Measurements from ENCODE around the gene TAF9B. TPM values are rescaled to one million over a fixed set of nuclear protein-coding genes. Genes with fewer than 3 reads are reported as not detected.
"Not testable (repeated sequence)": the region's sequence is repeated elsewhere in the genome, so short reads cannot be mapped to it uniquely, and the experiment has no call there.

The TAF9B gene
- total and polyA plus RNA-seq, 9 donors, result 14.3 to 26.9 (median 18.3) TPM

- no peak for DNase-seq
- 41 to 68% (median 55%) methylated on average over 1 of the region's 1 CpG for WGBS, 3 donors
These were observed 26.0 kb upstream of the TAF9B start for GRCh38 chrX:78165425-78165824.

GRCh38 chrX:78163175-78163574 lies 23.7 kb upstream of the TAF9B start:
- 70 to 84% (median 72%) methylated on average over 4 of the region's 4 CpGs for WGBS, 3 donors
- H3K4me3 ChIP-seq; H3K4me1 ChIP-seq (ENCODE audit: insufficient read depth); DNase-seq; H3K36me3 ChIP-seq; H3K27me3 ChIP-seq; H3K9me3 ChIP-seq; H3K27ac ChIP-seq; intact Hi-C loops (cut with DNase I): not testable (repeated sequence)

More at GRCh38 chrX:78165425-78165824, 26.0 kb upstream of the TAF9B start:
- H3K4me3 ChIP-seq, result no peak overlapping the region
- no peak overlapping the region for H3K27ac ChIP-seq
- H3K27me3 ChIP-seq, result no peaks in the 10 kb centered on the region
- intact Hi-C loops (cut with DNase I), result no loop called here
- no peaks in the 10 kb centered on the region for H3K4me1 ChIP-seq (ENCODE audit: insufficient read depth)
- H3K36me3 ChIP-seq, result no peaks in the 10 kb centered on the region
- no peaks in the 10 kb centered on the region for H3K9me3 ChIP-seq
- TF ChIP-seq, protein P1, sequence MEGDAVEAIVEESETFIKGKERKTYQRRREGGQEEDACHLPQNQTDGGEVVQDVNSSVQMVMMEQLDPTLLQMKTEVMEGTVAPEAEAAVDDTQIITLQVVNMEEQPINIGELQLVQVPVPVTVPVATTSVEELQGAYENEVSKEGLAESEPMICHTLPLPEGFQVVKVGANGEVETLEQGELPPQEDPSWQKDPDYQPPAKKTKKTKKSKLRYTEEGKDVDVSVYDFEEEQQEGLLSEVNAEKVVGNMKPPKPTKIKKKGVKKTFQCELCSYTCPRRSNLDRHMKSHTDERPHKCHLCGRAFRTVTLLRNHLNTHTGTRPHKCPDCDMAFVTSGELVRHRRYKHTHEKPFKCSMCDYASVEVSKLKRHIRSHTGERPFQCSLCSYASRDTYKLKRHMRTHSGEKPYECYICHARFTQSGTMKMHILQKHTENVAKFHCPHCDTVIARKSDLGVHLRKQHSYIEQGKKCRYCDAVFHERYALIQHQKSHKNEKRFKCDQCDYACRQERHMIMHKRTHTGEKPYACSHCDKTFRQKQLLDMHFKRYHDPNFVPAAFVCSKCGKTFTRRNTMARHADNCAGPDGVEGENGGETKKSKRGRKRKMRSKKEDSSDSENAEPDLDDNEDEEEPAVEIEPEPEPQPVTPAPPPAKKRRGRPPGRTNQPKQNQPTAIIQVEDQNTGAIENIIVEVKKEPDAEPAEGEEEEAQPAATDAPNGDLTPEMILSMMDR (IDR thresholded peaks at IDR 0.05), result no peak
- no peak for TF ChIP-seq EP300 (IDR thresholded peaks at IDR 0.05)
- TF ChIP-seq POLR2A (IDR thresholded peaks at IDR 0.05), result no peak

DNA sequence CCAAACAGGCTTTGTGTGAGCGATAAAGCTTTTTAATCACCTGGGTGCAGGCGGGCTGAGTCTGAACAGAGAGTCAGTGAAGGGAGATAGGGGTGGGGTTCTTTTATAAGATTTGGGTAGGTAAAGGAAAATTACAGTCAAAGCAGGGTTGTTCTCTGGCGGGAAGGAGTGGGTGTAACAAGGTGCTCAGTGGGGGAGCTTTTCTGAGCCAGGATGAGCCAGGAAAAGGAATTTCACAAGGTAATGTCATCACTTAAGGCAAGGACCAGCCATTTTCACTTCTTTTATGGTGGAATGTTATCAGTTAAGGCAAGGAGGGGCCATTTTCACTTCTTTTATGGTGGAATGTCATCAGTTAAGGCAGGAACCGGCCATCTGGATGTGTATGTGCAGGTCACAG lies 21.3 kb upstream of the TAF9B start:
- intact Hi-C loops (cut with DNase I); H3K36me3 ChIP-seq; H3K4me3 ChIP-seq; H3K27me3 ChIP-seq; H3K9me3 ChIP-seq; H3K4me1 ChIP-seq (ENCODE audit: insufficient read depth); H3K27ac ChIP-seq; DNase-seq: not testable (repeated sequence)
- WGBS, 3 donors, result 51 to 68% (median 64%) methylated on average over 4 of the region's 4 CpGs

DNA sequence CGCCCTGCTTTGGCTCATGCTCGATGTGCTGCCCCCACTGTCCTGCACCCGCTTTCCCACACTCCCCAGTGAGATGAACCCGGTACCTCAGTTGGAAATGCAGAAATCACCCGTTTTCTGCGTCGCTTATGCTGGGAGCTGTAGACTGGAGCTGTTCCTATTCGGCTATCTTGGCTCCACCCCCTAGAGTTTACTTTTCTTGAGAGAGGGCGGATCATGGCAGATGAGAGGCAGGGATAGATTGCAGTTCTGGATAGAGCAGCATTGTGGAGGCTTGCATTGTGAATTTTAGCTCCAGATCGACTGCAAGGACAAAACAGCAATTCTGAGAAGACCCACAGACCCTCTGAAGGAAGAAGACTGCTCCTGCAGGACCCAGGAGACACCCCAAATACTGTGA lies 18.4 kb upstream of the TAF9B start:
- DNase-seq; intact Hi-C loops (cut with DNase I); H3K9me3 ChIP-seq; H3K27me3 ChIP-seq; H3K4me3 ChIP-seq; H3K36me3 ChIP-seq; H3K4me1 ChIP-seq (ENCODE audit: insufficient read depth); H3K27ac ChIP-seq: not testable (repeated sequence)
- 70 to 77% (median 75%) methylated on average over 10 of the region's 10 CpGs for WGBS, 3 donors

DNA sequence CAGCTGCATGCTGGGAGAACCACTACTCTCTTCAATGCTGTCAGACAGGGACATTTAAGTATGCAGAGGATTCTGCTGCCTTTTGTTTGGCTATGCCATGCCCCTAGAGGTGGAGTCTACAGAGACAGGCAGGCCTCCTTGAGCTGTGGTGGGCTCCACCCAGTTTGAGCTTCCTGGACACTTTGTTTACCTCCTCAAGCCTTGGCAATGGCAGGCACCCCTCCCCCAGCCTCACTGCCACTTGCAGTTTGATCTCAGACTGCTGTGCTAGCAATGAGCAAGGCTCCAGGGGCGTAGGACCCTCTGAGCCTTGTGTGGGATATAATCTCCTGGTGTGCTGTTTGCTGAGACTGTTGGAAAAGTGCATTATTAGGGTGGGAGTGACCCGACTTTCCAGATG lies 17.9 kb upstream of the TAF9B start:
- H3K4me3 ChIP-seq; H3K9me3 ChIP-seq; DNase-seq; H3K36me3 ChIP-seq; intact Hi-C loops (cut with DNase I); H3K27ac ChIP-seq; H3K4me1 ChIP-seq (ENCODE audit: insufficient read depth); H3K27me3 ChIP-seq: not testable (repeated sequence)
- WGBS, 3 donors, result 49 to 75% (median 68%) methylated on average over 2 of the region's 2 CpGs

DNA sequence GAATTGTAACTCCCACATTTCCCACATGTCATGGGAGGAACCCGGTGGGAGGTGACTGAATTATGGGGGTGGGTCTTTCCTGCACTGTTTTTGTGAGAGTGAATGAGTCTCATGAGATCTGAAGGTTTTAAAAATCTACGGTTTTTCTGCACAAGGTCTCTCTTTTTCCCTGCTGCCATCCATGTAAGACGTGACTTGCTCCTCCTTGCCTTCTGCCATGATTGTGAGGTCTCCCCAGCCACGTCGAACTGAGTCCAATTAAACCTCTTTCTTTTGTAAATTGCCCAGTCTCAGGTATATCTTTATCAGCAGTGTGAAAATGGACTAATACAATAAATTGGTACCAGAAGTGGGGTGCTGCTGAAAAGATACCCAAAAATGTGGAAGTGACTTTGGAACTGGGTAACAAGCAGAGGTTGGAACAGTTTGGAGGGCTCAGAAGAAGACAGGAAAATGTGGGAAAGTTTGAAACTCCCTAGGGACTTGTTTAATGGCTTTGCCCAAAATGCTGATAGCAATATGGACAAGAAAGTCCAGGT lies 7.6 kb upstream of the TAF9B start:
- intact Hi-C loops (cut with DNase I); H3K36me3 ChIP-seq; H3K4me1 ChIP-seq (ENCODE audit: insufficient read depth); DNase-seq; H3K27ac ChIP-seq; H3K9me3 ChIP-seq; H3K27me3 ChIP-seq; H3K4me3 ChIP-seq: not testable (repeated sequence)
- 85 to 90% (median 88%) methylated on average over 5 of the region's 5 CpGs for WGBS, 3 donors

- TF ChIP-seq POLR2A (IDR thresholded peaks at IDR 0.05) (no peak), EP300 (IDR thresholded peaks at IDR 0.05) (no peak)
- TF ChIP-seq, protein P1 (IDR thresholded peaks at IDR 0.05), result no peak
- H3K4me3 ChIP-seq, result no peak overlapping the region
- no peaks in the 10 kb centered on the region for H3K4me1 ChIP-seq (ENCODE audit: insufficient read depth)
- WGBS, 3 donors, result 78 to 85% (median 81%) methylated on average over 9 of the region's 9 CpGs
- H3K27me3 ChIP-seq, result no peaks in the 10 kb centered on the region
- intact Hi-C loops (cut with DNase I), result no loop called here
- no peaks in the 10 kb centered on the region for H3K36me3 ChIP-seq
- H3K9me3 ChIP-seq, result no peaks in the 10 kb centered on the region
- no peak overlapping the region for H3K27ac ChIP-seq
- peak in 1 of 5 donors; percentile 14 for DNase-seq
These were observed 756 bp upstream of the TAF9B start for GRCh38 chrX:78140206-78140605.
